Stimulated activated CD4-positive, alpha-beta T cell treated with anti-CD3 and anti-CD28 coated beads, Interleukin-4, amount 100 ng/mL, for 48 hours (primary cell): Measurements from ENCODE around the gene OSBPL6.

ENCODE experiments used
- DNase-seq, 2 donors: peaks; one replicate each; pipeline ENCODE4 v3.0.0-alpha.2; 2020; ENCODE audit warnings: low read depth in 2 of 2

OSBPL6 gene

GRCh38 chr2:178238750-178239149 lies 44.4 kb downstream of the OSBPL6 start:
- no peak for DNase-seq

GRCh38 chr2:178241844-178242551 lies 47.7 kb downstream of the OSBPL6 start:
- no peak for DNase-seq

- no peak for DNase-seq
Observed at GRCh38 chr2:178242552-178242883, 48.2 kb downstream of the OSBPL6 start.

- no peak for DNase-seq
Observed at GRCh38 chr2:178243961-178244360, 49.6 kb downstream of the OSBPL6 start.

- DNase-seq = no peak
Observed at GRCh38 chr2:178244777-178245176, 50.5 kb downstream of the OSBPL6 start.

GRCh38 chr2:178246696-178247095 lies 52.4 kb downstream of the OSBPL6 start:
- no peak for DNase-seq

GRCh38 chr2:178247250-178247649 lies 52.9 kb downstream of the OSBPL6 start:
- no peak for DNase-seq

- no peak for DNase-seq
Observed at GRCh38 chr2:178250429-178250828, 56.1 kb downstream of the OSBPL6 start.

- DNase-seq = no peak
Observed at GRCh38 chr2:178251151-178251955, 57.0 kb downstream of the OSBPL6 start.

GRCh38 chr2:178256382-178257042 lies 62.2 kb downstream of the OSBPL6 start:
- no peak for DNase-seq

GRCh38 chr2:178257127-178257526 lies 62.8 kb downstream of the OSBPL6 start:
- no peak for DNase-seq

GRCh38 chr2:178258916-178259315 lies 64.6 kb downstream of the OSBPL6 start:
- DNase-seq = no peak

- DNase-seq = no peak
Observed at GRCh38 chr2:178263159-178263860, 69.0 kb downstream of the OSBPL6 start.

GRCh38 chr2:178264211-178264610 lies 69.9 kb downstream of the OSBPL6 start:
- DNase-seq = no peak

GRCh38 chr2:178265851-178266250 lies 71.5 kb downstream of the OSBPL6 start:
- no peak for DNase-seq

- no peak for DNase-seq
Observed at GRCh38 chr2:178266445-178266844, 72.1 kb downstream of the OSBPL6 start.

- no peak for DNase-seq
Observed at GRCh38 chr2:178267660-178268059, 73.3 kb downstream of the OSBPL6 start.

GRCh38 chr2:178268435-178268834 lies 74.1 kb downstream of the OSBPL6 start:
- DNase-seq = no peak

- no peak for DNase-seq
Observed at GRCh38 chr2:178269438-178270224, 75.3 kb downstream of the OSBPL6 start.

- DNase-seq = no peak
Observed at GRCh38 chr2:178270338-178270737, 76.0 kb downstream of the OSBPL6 start.

- no peak for DNase-seq
Observed at GRCh38 chr2:178271094-178271493, 76.8 kb downstream of the OSBPL6 start.
